H1 (cell line): ENCODE measurements around the gene DSCAM.

Source experiments
- BACH1 ChIP-seq: IDR thresholded peaks from 2 replicates; pipeline ENCODE4 v1.6.1; 2012; ENCODE audit warnings: low read length, improper control_type of control experiment
- SP2 ChIP-seq: IDR thresholded peaks from 2 replicates; pipeline ENCODE4 v1.6.1; 2012; ENCODE audit warnings: mild to moderate bottlenecking, low read length, inconsistent platforms
- TAF7 ChIP-seq: optimal IDR thresholded peaks from 2 replicates; pipeline ENCODE3; 2011; ENCODE audit warnings: low read depth, mild to moderate bottlenecking, inconsistent platforms, low read length, moderate library complexity, borderline replicate concordance
- TBP ChIP-seq: IDR thresholded peaks from 2 replicates; pipeline ENCODE4 v1.6.1; 2011; ENCODE audit warnings: low read depth, low read length, improper control_type of control experiment

GRCh38 chr21:40243685-40244084 lies 603.3 kb downstream of the DSCAM start:
- no peak for TF ChIP-seq SP2
- no peak for TF ChIP-seq TBP
- TF ChIP-seq BACH1: no peak
- no peak for TF ChIP-seq TAF7
